Coronary artery (tissue), 2 donors: ENCODE measurements around the gene CAMSAP2.

Experiments used
- DNase-seq: peaks from one replicate; pipeline ENCODE4 v3.0.0-alpha.2; 2017; ENCODE audit warnings: low spot score
- H3K27ac ChIP-seq, 2 donors: fragments of 200-600 bp; sonication (generic); one replicate each; pipeline ENCODE4 v1.5.1; 2016 to 2019
- H3K4me3 ChIP-seq: fragments of 200-600 bp; sonication (generic); 2 replicates; pipeline ENCODE4 v1.5.1; 2016; ENCODE audit warnings: mild to moderate bottlenecking, moderate library complexity
- TF ChIP-seq, protein P1 (sequence below): fragments of 200-600 bp; sonication (generic); IDR thresholded peaks from one replicate; pipeline ENCODE4 v1.5.1; 2019; ENCODE audit warnings: antibody characterized with exemption

Gene CAMSAP2

DNA sequence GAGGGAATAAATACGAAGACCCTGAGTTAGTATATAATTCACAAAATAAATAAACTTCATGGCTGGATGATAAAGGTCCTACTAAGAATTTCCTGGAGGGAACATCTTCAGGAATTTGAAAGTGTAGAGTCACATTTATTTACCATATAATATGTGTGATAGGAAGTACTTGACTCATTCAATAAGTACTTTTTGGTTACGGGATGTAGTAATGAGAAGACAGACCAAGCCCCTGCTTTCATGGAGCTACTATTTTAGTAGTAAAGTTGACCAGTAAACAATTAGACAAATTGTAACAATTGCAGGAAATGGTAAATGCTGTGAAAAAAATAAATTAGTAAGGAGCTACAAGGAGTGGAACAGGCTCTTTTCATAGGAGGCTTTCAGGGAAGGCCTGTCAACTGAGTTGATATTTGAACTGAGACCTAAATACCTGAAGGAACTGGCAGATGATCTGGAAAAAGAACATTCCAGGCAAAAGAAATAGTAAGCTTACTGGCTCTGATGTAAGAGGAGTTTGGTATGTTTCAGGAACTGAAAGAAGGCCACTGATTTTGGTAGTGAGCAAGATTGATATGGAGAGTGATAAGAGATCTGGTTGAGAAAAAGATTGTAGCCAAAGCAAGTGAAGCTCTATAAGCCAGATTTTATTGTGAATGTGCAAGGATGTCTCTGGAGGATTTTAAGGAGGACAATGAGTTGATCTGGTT, 36.2 kb downstream of the CAMSAP2 start:
- no peak overlapping the region for H3K4me3 ChIP-seq
- H3K27ac ChIP-seq = peak overlapping the region; percentile 15 to 75
- no peak for DNase-seq
- TF ChIP-seq, protein P1, sequence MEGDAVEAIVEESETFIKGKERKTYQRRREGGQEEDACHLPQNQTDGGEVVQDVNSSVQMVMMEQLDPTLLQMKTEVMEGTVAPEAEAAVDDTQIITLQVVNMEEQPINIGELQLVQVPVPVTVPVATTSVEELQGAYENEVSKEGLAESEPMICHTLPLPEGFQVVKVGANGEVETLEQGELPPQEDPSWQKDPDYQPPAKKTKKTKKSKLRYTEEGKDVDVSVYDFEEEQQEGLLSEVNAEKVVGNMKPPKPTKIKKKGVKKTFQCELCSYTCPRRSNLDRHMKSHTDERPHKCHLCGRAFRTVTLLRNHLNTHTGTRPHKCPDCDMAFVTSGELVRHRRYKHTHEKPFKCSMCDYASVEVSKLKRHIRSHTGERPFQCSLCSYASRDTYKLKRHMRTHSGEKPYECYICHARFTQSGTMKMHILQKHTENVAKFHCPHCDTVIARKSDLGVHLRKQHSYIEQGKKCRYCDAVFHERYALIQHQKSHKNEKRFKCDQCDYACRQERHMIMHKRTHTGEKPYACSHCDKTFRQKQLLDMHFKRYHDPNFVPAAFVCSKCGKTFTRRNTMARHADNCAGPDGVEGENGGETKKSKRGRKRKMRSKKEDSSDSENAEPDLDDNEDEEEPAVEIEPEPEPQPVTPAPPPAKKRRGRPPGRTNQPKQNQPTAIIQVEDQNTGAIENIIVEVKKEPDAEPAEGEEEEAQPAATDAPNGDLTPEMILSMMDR = no peak

DNA sequence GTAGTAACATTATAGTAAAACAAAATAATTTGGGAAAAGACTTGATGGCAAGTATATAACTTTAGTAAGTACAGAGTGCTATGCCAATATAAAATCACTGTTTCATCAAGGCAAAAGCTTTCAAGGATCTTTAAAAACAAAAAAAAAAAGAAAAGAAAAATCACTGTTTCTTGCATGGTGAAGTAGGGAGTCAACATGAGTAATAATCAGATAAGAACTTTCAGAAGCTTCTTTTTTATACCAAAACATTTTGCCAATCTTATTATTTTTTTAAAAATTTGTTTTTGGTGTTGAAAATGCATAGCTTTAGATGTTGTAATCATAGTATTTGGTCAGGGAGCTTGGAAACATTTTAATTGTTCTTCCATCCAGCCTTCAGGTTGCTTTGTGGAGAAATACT, 37.2 kb downstream of the CAMSAP2 start:
- Histone ChIP-seq H3K27ac (peak overlapping the region; percentile 1 to 75), H3K4me3 (no peak overlapping the region)
- no peak for DNase-seq
- TF ChIP-seq, protein P1 = no peak

DNA sequence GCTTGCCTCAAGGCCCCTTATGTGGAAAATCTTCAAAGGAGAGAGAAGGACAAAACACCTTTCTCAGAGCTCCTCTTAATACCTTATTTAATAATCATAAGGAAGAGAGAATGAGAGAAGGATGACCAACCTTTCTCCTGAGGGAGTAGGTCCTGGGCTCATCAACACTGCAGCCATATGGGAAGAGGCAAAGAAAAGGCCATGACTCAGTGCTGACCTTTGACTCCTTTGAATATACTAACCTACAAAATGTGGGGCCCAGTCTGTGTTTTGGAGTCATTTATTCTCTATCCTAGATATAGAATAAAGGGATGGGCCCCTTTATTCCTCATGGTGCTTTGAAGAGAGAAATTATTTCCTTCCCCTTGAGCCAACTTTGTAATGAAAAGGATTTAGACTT, 38.3 kb downstream of the CAMSAP2 start:
- Histone ChIP-seq H3K4me3 (no peak overlapping the region), H3K27ac (peak overlapping the region; percentile 1 to 2)
- DNase-seq = no peak
- TF ChIP-seq, protein P1 = no peak

DNA sequence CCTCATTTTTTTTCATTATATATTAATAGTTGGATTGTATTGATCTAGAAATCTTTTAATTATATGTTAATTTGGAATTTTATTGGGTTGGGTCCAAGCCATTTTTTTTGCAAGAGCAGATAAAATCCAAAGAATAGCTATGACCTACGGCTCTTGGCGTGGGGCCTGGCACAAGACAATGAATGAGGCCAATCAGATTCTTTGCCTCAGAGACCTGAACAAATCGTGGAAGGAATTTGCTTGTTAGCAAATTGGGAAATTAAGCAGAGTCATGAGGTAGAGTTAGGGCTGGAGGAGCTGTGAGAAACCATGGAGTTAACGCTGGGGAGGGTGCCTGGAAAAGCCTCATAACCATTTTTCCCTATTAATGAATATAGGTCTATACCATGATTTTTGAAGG, 40.1 kb downstream of the CAMSAP2 start:
- DNase-seq = no peak

DNA sequence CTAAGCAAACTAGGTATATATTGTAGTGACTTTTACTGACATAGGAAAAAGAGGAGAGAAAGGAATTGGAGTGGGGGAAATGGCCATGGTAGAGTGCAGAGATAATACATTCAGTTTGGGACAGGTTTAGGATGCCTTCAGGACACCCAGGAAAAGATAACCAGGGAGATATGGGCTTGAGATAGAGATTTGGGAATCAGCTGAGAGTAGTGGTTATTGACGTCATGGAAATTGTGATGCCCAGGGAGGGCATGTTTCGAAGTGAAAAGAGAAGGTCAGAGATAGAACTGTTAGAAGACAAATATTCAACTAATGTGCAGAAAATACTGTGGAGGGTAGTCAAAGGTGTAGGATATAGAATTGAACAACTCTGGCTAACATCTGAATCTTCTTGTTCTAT, 40.6 kb downstream of the CAMSAP2 start:
- TF ChIP-seq, protein P1 = no peak
- no peak for DNase-seq
- H3K4me3 ChIP-seq = no peak overlapping the region
- no peak overlapping the region for H3K27ac ChIP-seq

More for the DNA sequence above, 40.1 kb downstream of the CAMSAP2 start:
- no peak overlapping the region for H3K27ac ChIP-seq
- H3K4me3 ChIP-seq = no peak overlapping the region
- TF ChIP-seq, protein P1 = no peak

DNA sequence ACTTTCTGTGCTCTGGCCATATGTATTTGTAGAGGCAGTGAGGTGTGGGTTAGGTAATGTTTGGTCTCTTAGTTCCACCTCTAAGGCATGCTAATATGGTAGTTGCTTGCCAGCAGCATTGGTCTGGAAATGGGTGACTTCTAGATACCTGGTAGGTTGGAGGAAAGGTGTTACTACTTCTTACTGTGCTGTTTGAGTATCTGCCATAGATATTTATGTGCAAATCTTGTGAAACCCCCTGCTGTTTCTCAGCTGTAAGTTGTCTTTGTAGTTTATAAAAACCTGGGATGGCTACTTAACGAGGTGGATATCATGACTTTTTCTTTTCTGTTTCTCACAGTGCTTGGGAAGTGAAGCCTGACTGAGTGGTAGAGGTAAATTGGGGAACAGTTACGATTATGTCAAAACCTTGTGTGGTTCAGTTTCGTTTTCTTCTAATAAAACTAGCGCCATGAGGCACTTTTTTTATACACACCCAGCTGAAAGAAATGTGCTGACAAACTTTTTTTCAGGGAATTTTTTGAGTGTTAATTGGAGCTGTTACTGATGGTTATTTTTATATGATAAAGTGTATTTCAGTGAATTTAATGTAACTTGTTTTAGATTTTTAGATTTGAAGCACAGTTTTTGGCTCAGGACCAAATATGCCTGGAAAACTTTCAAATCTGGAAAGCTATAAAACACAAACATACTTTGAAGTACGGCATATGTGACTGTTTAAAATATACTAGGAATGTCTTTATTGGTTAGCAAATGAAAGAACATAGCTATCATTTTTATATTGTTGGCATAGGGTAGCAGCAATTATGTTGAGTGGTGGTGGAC, 42.1 kb downstream of the CAMSAP2 start:
- Histone ChIP-seq H3K4me3 (peak overlapping the region; percentile 47), H3K27ac (peak overlapping the region in 1 of 2 donors; percentile 45)
- TF ChIP-seq, protein P1 = no peak
- no peak for DNase-seq

DNA sequence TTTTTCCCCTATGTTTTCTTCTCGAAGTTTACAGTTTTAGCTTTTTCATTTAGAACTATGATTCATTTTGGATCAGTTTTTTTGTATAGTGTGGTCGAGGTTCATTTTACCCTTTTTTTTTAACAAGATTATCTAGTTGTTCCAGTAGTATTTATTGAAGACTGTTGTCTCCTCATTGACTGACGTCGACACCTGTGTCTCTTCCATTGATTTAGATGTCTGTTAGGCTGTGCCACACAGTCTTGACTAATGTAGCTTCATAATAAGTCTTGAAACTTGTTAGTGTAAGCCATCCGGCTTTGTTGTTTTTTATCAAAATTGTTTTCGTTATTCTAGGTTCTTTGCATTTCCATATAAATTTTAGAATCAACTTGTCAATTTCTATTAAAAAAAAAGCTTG, 45.2 kb downstream of the CAMSAP2 start:
- no peak for DNase-seq
- Histone ChIP-seq H3K27ac (no peak overlapping the region), H3K4me3 (no peak overlapping the region)
- TF ChIP-seq, protein P1 = no peak
